Left lobe of liver (tissue), 2 donors: ENCODE measurements around the gene DGUOK. TPM values are rescaled to one million over a fixed set of nuclear protein-coding genes. Genes with fewer than 3 reads are reported as not detected.

ENCODE experiments used
- ATAC-seq: fragments of 200-7000 bp; cut with Tn5 transposase; one replicate; pipeline ENCODE4 v1.9.1; 2020; ENCODE audit warnings: mild to moderate bottlenecking, moderate library complexity
- DNase-seq: peaks from one replicate; pipeline ENCODE4 v3.0.0-alpha.2; 2020; ENCODE audit warnings: low spot score
- total RNA-seq: library from RNA; stranded (reverse); gene quantifications from one replicate; pipeline ENCODE4 v1.2.1, GENCODE V29; 2021
- donor health status: DM: no; HTN: no; CAD: no; lungs with moderate emphysema.
- donor health status: DM: no; HTN: yes; CAD: no.

DGUOK gene
- total RNA-seq, 1 donor from 2014 or later = 14.7 TPM

DNA sequence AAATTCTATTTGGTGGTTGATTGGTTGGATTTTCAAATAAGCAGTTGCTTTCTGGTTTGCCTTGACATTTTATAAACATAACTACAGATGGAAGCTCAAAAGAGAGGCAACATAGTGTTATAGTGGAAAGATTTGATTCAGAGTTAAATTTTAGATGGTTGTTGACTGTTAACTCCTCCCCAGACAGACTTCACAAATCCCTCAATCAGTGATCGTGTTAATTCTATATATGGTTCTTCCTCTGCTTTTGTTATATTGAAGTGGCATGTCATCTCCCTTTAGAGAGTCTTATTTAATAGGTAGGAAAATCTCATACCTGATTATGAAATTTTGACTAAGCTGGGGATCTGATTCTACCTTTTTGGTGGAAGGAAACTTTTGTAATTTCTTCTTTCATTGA, 19.5 kb downstream of the DGUOK start:
- ATAC-seq (no peak), DNase-seq (no peak)

DNA sequence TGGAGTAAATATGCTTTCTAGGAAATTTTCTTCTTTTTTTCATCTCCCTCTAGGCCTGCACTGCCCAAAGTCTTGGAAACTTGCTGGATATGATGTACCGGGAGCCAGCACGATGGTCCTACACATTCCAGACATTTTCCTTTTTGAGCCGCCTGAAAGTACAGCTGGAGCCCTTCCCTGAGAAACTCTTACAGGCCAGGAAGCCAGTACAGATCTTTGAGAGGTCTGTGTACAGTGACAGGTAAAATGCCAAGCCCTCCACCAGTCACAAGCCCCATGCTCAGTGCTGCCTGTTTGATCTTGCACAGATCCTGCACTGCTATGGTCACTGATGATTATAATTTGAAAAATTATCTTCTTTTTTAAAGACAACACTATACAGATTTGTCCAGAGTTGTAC, 20.0 kb downstream of the DGUOK start:
- no peak for ATAC-seq
- no peak for DNase-seq

DNA sequence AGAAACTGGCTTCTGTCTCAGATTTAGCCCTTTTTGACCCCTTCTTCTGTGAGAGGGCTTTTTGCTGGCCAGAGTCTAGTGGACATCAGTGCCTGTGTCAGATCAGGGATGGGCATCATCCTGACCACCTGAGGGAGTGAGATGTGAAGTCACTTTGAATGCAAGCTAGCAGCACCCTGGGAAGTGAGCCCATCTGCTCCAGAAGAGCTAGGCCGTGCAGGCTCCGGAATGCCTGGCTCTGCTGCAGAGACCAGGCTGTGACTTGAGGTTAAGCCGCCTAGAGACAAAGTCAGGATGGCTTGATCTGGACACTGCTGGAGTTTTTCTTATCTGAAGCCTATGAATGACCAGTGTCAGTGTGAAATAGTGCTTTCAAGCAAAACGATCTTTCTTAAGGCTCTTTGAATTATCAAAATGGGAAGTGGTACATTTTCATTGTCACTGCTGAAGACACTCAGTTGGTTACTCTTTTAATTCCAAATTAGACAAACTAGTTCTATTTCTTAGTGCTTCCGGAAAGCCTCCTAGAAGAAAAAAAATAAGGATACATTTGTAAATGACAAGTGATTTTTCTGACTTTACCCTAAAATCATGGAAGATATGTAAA, 20.8 kb downstream of the DGUOK start:
- ATAC-seq (no peak), DNase-seq (no peak)

DNA sequence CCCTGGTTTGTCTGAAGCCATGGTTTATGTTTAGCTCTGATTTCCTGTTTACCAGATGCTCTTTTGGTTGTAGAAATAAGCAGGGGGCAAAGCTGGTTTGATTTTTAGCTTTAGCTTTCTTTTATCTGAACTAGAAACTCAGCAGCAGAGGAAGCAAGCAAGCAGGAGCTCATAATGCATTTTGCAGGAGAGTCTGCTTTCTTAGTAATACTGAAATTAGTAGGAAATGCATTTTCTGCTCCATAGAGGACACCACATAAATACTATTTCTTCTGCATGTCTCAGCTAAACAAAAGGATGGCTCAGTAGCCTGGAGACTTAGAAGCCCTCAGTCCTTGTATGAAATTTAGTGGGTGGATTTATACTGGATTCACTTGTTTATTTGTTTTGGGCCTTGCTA, 23.1 kb downstream of the DGUOK start:
- DNase-seq (no peak), ATAC-seq (no peak)

DNA sequence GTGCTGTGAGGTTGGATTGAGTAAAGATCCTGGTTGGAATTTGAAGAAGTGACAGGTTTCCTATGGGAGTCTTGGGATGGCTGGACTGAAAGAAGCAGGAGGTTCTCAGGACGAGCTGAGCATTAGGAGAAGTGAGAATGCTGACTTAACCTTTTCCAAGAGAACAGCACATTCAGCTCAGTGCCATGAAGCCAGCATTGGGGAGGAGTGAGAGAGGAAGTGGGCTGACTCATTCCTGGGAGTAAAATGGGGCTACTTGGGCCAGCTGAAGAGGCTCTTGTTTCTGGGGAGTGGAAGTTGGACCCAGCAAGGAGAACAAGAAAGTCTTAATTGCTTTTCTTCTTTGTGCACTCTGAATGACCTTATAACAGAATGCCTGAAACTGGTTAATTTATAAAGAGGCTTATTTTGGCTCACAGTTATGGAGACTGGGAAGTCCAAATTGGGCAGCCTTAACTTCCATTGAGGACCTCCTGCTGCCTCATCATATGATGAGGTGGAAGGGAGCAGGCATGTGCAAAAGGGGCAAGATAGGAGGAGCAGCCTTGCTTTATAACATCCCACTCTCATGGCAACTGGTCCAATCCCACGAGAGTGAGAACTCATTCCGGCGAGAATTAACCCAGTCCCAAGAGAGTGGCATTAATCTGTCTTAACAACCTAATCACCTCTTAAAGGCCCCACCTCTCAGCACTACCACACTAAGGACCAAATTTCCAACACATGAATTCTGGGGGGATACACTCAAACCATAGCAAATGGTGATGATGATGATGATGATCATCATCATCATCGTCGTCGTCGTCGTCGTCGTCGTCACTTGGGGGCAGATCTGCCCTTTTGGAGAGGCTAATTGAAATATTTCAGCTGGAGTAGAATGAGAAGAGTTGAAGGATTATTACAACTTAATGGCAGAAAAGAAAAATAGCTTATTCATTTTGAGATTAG, 26.1 kb downstream of the DGUOK start:
- peak; percentile 58 for ATAC-seq
- no peak for DNase-seq

DNA sequence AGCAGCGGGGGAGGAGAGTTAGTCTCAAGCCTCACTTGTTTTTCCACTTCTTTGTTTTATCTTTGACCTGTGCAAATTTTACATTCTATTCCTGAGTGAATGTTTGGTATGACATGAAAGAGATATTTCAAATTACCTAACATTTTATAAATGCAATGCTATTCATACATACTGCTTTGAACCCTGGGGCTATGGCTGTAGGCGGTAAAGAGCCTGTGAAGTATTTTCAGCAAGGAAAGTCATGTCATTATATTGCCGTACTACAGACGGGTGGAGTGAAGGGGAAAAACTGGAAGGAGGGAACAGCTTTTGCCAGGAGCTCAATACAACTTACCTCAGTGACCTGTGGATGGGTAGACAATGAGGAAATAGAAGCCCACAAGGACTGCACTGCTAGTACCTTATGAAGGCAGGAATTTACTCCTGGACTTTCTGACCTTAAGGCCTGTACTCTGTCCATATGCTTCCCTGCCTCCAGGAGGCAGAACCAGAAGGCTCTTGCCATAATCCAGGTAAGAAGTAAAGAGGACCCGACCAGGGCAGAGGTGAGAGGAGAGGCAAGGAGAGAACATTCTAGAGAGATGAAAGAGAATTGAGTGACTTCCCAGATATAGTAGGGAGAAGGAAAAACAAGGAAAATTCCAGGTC, 29.7 kb downstream of the DGUOK start:
- ATAC-seq = no peak
- DNase-seq = no peak

DNA sequence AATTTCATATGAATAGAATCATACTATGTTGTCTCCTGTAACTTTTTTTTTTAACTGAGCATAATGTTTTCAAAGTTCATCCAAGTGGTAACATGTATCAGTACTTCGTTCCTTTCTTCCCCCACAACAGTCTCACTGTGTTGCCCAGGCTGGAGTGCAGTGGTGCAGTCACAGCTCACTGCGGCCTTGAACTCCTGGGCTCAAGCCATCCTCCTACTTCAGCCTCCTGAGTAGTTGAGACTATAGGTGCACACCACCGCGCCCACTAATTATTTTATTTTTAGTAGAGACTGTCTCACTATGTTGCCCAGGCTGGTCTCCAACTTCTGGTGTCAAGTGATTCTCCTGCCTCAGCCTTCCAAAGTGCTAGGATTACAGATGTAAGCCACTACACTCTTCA, 34.6 kb downstream of the DGUOK start:
- ATAC-seq (no peak), DNase-seq (no peak)

DNA sequence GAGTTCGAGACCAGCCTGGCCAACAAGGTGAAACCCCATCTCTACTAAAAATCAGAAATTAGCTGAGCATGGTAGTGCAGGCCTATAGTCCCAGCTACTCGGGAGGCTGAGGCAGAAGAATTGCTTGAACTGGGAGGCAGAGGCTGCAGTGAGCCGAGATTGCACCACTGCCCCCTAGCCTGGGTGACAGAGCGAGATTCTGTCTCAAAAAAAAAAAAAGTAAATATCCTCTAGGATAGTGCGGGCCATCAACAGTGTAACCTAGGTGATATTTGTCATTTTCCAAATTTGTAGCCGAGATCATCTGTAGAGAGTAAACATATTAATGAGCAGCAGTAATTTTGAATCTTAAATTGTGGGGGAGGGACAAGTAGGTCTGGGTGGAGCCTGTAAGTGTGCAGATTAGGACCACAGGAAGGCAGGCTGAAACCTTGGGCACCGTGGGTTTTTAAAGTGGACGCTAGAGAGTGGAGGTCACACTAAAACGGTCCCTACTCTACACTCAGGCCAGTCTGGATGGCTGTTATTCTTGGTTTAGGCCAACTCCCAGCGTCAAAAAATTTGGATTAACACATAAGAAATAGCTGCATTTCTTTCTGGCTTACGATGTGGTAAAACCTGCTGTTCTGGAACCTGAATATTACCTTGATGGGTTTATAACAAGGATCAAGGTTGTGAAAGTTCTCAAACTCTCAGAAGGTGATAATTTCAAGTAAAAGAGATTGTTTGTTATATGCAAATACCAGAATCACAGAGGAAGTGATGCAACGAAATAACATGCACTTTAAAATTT, 35.3 kb downstream of the DGUOK start:
- DNase-seq = no peak
- ATAC-seq = no peak

DNA sequence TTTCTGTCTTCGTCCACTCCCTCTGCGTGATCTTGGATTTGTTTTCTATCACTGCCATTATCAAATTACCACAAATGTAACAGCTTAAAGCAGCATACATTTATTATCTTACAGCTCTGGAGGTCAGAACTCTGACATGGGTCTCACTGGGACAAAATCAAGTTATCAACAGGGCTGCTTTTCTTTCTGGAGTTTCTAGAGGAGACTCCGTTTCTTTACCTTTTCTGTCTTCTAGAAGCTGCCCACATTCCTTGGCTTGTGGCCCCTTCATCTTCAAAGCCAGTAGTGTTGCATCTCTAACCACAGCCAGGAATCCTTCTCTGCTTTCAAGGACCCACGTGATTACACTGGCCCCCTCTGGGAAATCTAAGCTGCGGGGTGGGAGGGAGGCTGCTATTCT, 36.1 kb downstream of the DGUOK start:
- ATAC-seq (no peak), DNase-seq (no peak)

DNA sequence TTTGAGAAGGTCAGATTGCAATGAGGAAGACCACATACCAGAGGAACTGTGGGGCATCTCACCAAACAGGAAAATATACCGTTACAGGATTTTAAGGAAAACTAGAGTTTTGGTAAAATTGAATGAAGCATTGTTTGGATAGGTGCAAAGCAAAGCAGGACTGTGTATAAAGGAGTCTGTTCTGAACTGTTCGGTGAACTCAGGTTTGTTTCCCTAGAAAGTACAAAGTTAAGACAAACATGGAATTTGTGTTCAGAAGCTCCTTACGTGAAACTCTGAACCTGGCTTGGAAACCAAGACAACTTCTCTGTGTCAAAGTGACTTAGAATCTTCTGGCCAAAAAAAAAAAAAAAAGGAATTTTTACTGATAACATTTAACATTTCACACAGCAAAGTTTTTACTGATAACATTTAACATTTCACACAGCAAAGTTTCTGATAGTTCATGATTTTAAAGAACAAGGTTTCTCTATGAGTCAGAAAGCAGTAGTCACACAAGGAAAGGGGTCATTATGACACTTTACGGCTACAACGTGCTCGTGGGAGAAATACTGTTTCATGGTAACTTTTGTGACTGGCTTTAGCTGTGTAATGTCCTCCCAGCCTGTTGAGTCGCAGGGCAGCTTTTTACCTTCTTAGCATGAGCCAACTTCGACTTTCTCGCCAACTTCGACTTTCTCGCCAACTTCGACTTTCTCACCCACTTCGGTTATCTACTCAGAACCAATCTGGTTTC, 36.9 kb downstream of the DGUOK start:
- DNase-seq (no peak), ATAC-seq (no peak)

DNA sequence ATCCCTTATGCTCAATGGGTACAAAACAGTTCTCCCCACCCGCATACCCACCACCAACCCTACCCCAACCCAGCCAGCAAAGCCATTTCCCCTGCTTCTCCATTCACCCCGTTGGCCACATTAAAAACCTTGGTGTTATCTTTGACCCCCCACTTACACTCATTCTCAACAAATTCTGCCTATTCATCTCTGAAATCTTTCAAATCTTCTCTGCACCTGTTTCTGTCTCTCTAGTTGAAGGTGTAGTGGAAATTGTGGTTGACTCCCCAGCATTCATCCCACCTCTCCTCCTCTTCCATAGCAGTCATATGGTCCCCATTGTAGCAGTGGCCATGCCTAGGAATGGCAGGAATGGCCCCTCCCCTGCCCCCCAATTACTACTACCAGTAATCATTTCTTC, 37.5 kb downstream of the DGUOK start:
- ATAC-seq = no peak
- no peak for DNase-seq

DNA sequence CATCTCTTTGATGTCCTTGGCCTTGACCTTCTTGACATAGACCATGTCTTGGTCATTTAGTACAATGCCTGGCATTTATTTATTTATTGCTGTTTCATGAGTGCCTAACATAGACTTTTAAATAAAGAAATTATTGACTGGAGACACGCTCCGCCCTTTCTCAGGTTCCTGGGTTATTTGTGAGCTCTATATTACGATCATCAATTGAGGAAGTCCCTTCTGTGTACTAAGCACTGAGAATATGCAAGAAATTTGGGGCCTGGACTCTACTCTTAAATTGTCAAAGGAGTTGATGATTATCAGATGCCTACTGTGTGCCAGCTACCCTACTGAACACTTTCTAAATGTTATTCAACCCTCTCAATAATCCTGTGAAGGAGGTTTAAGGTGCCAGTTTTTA, 38.4 kb downstream of the DGUOK start:
- DNase-seq = no peak
- no peak for ATAC-seq

DNA sequence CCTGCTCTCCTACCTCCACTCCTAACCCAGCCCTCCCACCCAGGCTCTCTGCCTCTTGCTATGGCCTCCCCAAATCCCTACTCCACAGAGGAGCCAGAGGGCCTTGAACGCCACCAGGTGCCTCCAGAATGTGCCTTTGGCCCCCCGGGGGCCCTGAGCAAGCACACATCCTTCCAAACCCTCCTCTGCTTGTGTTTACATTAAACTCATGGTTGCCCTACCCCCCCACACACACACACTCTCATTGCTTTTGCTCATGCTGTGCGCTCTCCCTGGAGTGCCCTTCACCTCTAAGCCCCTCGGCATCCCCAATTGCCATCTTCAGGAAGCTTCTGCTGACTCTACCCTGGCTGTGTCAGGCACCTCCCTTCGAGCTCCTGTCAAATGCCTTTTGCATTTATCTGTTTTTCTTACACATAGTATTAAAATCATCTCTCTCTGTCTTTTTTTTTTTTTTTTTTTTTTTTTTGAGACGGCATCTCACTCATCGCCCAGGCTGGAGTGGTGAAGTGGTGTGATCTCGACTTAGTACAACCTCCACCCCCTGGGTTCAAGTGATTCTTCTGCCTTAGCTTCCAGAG, 41.8 kb downstream of the DGUOK start:
- DNase-seq (no peak), ATAC-seq (no peak)

DNA sequence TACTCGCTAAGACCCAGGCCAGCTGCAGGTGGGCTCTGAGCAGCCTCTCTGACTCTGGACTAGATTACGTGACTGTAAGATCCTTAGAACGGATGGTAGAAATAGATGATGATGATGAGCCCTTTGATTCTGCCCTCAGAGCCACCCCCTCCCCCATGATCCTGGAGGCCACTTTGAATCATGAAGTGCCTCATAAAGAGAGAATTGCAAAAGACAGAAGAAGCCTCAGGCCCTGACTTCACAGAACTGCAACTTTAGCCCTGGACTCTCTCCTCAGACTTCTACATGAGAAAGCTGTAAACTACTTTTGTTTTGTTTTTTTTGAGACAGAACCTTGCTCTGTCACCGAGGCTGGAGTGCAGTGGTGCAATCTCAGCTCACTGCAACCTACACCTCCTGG, 42.7 kb downstream of the DGUOK start:
- ATAC-seq = no peak
- DNase-seq = no peak

DNA sequence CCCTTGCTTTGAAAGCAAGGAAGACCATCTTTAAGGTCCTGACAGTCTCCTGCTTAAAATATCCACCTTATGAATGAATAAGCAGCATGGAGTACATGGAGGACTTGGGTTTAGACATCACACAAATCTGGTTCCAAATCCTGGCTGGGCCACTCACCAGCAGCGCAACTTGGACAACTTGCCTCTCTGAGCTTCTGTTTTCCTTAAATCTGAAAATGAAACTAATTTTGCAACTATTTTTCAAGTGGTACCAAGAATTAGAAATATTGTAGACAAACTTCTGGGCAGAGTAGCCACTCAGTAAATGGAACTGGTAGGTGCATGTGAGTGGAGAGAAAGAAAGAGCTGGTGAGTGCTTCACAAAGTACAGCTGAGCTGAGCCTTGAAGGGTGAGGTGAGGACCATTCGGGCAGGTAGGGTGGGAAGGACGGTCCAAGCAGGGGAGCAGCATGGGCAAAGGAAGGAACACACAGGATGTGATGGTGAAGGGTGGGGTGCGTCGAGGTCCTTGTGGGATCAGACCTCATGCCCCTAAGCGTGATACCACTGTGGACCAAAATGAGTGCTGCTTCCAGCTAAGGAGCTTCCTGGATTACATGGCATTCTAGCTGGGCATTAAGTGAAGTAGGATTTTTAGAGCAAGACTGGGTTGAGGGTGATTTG, 43.6 kb downstream of the DGUOK start:
- DNase-seq (no peak), ATAC-seq (no peak)

DNA sequence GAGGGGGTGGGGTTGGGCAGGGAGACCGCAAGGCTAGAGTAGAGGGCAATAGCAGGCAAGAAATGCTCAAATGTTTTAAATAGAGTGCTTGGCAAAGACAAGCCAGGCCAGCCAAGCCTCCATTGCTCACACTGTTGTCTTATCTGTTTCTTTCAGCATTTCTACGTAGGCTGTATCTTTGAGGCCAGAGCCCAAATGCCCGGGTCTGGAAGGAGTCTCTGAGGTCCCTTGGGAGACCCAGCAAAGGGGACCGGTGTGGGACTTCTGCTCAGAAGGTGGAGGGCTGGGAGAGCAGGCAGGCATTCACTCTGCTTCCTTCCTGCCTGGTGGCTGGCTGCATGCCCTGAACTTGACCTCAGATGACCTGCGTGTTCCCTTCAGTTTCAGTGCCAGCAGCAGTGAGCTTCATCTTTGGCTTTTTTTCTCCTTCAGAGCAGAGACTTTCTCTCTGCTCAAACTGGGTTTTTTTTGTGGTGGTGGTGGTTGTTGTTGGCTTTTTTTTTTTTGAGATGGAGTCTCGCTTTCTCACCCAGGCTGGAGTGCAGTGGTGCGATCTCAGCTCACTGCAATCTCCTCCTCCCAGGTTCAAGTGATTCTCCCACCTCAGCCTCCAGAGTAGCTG, 44.3 kb downstream of the DGUOK start:
- DNase-seq (peak; percentile 65), ATAC-seq (peak; percentile 82)

DNA sequence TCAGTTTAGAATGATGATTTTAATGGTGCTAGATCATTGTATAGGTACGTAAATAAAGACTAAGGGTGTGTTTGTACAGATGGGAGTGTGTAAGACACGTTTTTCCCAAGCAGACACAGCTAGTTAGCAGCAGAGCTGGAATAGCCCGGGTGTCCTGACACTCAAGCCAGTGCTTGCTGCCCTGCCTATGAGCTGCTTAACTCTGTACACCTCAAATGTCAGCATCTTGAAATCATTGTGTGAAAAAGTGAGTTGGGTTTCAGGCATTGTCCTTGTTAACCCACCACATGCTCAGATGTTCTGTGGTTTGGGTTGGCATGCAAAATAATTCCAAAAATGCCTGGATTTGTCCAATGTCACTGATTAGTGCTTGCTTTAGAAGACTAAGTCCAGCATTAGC, 45.0 kb downstream of the DGUOK start:
- no peak for DNase-seq
- no peak for ATAC-seq

DNA sequence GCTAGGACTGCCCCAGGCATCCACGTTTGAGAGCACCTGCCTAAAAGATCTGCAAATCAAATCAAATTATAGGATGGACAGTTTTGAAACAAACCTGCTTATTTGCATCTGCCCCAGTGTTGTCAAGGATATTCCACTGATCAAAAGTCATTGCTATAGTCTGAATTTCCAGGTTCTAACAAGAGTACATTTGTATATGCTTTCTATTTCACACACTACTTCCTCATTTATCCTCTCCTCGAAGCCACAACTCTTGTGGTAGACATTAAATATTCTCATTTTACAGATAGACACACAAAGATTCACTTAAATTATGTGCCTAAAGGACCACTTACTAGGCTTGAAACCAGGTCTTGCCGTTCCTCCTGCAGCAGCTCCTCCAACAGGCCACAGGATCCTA, 46.2 kb downstream of the DGUOK start:
- no peak for DNase-seq
- ATAC-seq = no peak

DNA sequence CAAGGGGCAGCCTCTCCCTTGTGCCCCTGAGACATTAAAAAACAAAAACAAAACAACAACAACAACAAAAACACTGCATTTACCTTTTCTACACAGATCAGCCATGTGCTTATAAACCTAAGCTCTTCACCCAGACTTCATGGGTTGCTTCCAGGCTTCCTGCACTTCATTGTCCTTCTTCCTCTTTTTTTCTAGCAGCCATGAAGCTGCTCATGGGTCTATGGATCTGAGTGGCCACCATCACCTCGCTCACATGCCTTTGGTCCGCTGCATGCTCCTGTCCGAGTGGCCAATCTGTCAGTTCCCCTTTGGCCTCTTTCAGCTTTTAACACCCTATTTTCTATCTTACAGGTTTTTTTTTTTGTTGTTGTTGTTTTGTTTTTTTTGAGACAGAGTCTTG, 49.1 kb downstream of the DGUOK start:
- DNase-seq (no peak), ATAC-seq (no peak)
